SK-N-SH treated with all-trans-retinoic acid at 6 μM for 48 hours (cell line): ENCODE data around the gene RRAS2.

Source experiments
- ARNTL ChIP-seq: fragments of 450-650 bp; formaldehyde crosslinking; IDR thresholded peaks from 2 replicates; pipeline ENCODE4 v1.5.0; 2020; ENCODE audit warnings: low read depth, mild to moderate bottlenecking, moderate library complexity, borderline replicate concordance
- BACH2 ChIP-seq: fragments of 250-450 bp; sonication (Bioruptor Pico); IDR thresholded peaks from 2 replicates; pipeline ENCODE4 v1.9.0; 2021; ENCODE audit warnings: mild to moderate bottlenecking, borderline replicate concordance
- CREB5 ChIP-seq: fragments of 250-450 bp; sonication (Bioruptor Pico); IDR thresholded peaks from 2 replicates; pipeline ENCODE4 v1.5.1; 2020; ENCODE audit warnings: low read depth, mild to moderate bottlenecking, moderate library complexity
- ISL1 ChIP-seq: fragments of 250-450 bp; sonication (Bioruptor Pico); IDR thresholded peaks from 2 replicates; pipeline ENCODE4 v2.1.2; 2022; ENCODE audit warnings: mild to moderate bottlenecking, moderate library complexity
- OSR1 ChIP-seq: fragments of 250-450 bp; sonication (Bioruptor Pico); IDR thresholded peaks from 2 replicates; pipeline ENCODE4 v1.8.0; 2022; ENCODE audit warnings: moderate library complexity, mild to moderate bottlenecking, inconsistent platforms
- PATZ1 ChIP-seq: fragments of 250-450 bp; sonication (Bioruptor Pico); IDR thresholded peaks from 2 replicates; pipeline ENCODE4 v1.8.0; 2020; ENCODE audit warnings: mild to moderate bottlenecking, moderate library complexity, borderline replicate concordance
- POU6F1 ChIP-seq: fragments of 250-450 bp; sonication (Bioruptor Pico); IDR thresholded peaks from 2 replicates; pipeline ENCODE4 v1.8.0; 2021; ENCODE audit warnings: low read depth, mild to moderate bottlenecking, moderate library complexity, borderline replicate concordance
- PPARA ChIP-seq: fragments of 250-450 bp; sonication (Bioruptor Pico); IDR thresholded peaks from 2 replicates; pipeline ENCODE4 v1.5.0; 2020; ENCODE audit warnings: mild to moderate bottlenecking, borderline replicate concordance
- RARB ChIP-seq: fragments of 250-450 bp; sonication (Bioruptor Pico); IDR thresholded peaks from 2 replicates; pipeline ENCODE4 v1.8.0; 2021; ENCODE audit warnings: mild to moderate bottlenecking, moderate library complexity
- SNAI2 ChIP-seq: fragments of 250-450 bp; sonication (Bioruptor Pico); IDR thresholded peaks from 2 replicates; pipeline ENCODE4 v1.5.0; 2020; ENCODE audit warnings: mild to moderate bottlenecking, moderate library complexity
- TOX ChIP-seq: fragments of 250-450 bp; sonication (Bioruptor Pico); IDR thresholded peaks from 2 replicates; pipeline ENCODE4 v1.8.0; 2021; ENCODE audit warnings: mild to moderate bottlenecking, moderate library complexity, borderline replicate concordance
- TSHZ2 ChIP-seq: fragments of 250-450 bp; sonication (Bioruptor Pico); IDR thresholded peaks from 2 replicates; pipeline ENCODE4 v1.5.0; 2020; ENCODE audit warnings: mild to moderate bottlenecking, moderate library complexity
- ZFP3 ChIP-seq: fragments of 250-450 bp; sonication (Bioruptor Pico); IDR thresholded peaks from 2 replicates; pipeline ENCODE4 v1.5.0; 2020; ENCODE audit warnings: mild to moderate bottlenecking, moderate library complexity
- ZNF565 ChIP-seq: fragments of 450-650 bp; formaldehyde crosslinking; conservative IDR thresholded peaks from 2 replicates; pipeline ENCODE4 v1.5.0; 2020; ENCODE audit warnings: low read depth, mild to moderate bottlenecking, moderate library complexity

GRCh38 chr11:14358729-14359439 lies at the start of gene RRAS2:
- TF ChIP-seq PPARA (CRISPR knock-in tag) (no peak), POU6F1 (no peak), CREB5 (CRISPR knock-in tag) (no peak), TOX (CRISPR knock-in tag) (no peak), ZFP3 (CRISPR knock-in tag) (no peak), OSR1 (CRISPR knock-in tag) (no peak), PATZ1 (no peak), TSHZ2 (CRISPR knock-in tag) (0 out of 2 replicates have a peak, but pooled peaks have one; percentile 28), ZNF565 (no peak), ISL1 (CRISPR knock-in tag) (no peak), ARNTL (no peak), BACH2 (CRISPR knock-in tag) (no peak), SNAI2 (CRISPR knock-in tag) (no peak), RARB (no peak)
